ENCODE data around the gene ZBTB38.

The ZBTB38 gene

GRCh38 chr3:141367038-141367730, 1.1 kb upstream of the ZBTB38 start:
- DNase-seq (ENCODE audit: low read depth), result peak; percentile 98

GRCh38 chr3:141368925-141369794, 856 bp downstream of the ZBTB38 start:
- DNase-seq (ENCODE audit: low read depth), result peak; percentile 59

GRCh38 chr3:141370065-141370533, 1.8 kb downstream of the ZBTB38 start:
- peak; percentile 83 for DNase-seq (ENCODE audit: low read depth)

DNA sequence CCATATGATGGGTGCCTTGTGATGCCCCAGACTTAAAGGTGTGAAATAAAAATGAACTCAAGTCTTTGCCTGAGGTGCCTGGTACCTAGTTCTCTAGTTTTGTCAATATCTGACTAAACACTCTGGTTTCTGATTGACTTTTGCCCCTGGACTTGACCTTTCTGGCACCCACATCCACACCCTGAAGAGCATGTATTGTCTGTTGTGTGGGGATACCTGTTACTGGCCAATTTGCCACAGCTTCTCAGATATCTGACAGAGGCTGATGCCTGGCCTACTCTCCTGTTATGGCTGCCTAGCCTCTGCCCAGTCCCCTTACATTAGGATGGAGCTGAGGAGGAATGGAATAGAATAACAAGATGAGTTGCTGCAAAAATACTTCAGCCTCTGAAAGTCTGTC, 3.6 kb downstream of the ZBTB38 start:
- no peak for DNase-seq (ENCODE audit: low read depth)

DNA sequence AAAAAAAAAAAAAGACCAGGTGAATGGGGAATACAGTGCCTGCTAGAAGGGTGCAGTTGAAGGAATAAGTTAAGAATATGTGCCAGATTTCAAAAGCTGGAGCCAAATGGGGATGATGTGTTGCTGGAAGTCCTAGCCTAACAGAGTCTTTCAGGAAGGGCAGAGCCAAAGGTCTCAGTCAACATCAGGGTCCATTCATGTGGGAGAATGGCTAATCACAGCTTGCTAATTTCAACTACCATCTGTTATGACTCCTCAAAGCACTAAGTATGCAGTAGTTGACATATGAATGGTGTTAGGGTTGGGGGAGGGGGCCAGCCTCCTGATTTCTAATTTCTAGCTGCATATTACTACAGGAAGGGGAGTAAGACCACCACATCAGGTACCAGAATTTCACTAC, 4.4 kb downstream of the ZBTB38 start:
- no peak for DNase-seq (ENCODE audit: low read depth)

DNA sequence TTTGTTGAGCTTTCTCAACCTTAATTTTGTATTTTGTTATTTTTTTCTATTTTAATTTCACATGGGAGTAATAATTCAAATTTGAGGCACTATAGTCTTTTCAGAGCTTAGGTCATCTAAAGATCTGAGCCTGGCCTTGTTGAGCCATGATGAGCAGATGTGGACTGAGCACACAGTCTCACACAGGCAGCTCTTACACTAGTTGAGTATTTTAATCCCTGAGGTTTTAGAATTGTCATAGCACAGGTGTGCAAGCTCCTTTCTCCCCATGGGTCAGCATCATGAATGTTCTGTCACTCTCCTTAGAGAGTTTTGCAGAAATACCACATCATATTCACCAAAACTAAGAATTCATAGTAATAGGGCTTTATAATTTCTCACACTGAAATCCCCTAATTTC, 4.9 kb downstream of the ZBTB38 start:
- no peak for DNase-seq (ENCODE audit: low read depth)

DNA sequence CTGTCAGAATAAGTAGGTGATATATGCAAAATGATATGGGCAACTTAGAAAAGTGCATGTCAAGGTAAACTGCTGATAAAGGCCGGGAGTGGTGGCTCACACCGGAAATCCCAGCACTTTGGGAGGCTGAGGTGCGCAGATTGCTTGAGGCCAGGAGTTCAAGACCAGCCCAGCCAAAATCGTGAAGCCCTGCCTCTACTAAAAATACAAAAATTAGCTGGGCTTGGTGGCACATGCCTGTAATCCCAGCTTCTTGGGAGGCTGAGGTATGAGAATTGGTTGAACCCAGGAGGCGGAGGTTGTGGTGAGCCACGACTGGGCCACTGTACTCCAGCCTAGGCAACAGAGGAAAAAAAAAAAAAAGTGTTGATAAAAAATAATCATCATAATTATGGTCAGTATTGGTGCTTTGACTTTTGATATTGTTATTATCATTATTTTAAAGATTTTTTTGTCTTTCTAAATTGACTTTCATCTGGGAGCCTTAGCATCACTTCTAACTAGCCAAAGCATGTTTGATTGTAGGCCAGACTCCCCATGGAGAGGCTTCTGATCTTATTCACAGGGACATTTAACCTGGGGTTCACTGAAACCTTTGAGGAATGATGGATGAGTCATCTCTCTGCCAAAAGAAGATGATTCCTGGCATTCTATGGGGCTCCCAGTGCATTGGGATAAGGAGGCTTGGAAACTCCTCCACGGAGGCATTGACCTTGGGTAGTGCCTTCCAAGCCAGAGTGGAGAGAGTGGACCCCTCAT, 5.6 kb downstream of the ZBTB38 start:
- DNase-seq (ENCODE audit: low read depth), result peak; percentile 60

DNA sequence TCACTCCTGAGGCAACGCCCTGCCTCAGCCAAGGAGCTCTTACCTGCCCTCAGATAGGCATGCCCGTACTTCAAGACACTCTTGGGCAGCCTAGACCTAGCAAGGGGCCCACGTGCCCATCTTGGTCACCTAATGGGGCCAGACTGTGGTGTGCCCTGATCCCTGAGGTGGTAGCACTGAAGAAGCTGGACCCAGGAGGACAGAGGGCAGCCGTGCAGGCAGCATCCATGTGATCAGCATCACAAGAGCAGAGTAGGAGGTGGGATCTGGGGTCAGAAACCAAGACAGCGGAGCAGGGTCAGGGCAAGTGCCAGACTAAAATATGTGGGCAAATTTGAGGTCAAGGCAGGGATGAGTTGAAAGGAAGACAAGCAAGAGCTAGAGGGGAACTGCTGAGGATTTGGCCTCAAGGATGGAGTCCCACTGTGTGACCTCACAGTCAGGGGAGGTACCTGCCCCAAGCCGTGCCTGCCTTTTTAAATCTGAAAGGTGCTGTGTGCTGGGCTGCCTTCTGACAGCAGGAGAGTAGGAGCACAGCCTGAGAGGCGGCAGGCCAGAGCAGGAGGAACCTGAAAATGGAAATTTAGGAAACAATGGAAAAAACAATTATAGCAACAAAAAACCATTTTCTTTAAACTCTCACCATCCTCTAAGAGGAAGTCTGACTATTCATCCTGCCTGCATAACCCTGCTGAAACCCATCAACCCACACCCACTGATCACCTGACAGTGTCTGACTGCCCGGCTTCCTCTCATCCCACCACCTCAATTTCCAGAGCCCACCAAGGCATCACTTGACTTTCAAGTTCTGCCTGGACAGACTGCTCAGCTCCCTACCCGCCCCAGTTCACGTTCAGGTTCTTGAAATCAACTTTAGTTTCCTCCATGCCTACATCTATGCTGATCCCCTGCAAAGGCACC, 7.3 kb downstream of the ZBTB38 start:
- DNase-seq (ENCODE audit: low read depth), result no peak

GRCh38 chr3:141377377-141377776, 9.1 kb downstream of the ZBTB38 start:
- DNase-seq (ENCODE audit: low read depth), result no peak

DNA sequence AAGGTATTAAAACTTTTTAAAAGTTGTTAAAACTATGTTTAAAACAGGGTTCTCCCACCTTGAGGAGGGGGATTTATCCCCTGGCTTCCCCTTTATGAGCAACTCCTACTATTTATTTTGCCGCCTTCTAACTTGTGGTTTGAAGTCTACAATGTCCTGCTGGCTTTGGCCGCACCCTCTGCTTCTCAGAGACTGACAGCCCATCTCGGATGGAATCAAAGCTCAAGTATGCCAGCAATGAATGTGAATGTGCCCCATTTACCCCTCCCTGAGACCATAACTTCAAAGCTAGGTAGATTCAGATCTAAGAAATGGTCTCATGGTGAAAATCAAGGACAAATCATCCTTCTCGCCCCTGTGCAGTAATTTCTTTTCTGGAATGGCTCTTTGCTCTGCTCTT, 10.3 kb downstream of the ZBTB38 start:
- DNase-seq (ENCODE audit: low read depth), result no peak

DNA sequence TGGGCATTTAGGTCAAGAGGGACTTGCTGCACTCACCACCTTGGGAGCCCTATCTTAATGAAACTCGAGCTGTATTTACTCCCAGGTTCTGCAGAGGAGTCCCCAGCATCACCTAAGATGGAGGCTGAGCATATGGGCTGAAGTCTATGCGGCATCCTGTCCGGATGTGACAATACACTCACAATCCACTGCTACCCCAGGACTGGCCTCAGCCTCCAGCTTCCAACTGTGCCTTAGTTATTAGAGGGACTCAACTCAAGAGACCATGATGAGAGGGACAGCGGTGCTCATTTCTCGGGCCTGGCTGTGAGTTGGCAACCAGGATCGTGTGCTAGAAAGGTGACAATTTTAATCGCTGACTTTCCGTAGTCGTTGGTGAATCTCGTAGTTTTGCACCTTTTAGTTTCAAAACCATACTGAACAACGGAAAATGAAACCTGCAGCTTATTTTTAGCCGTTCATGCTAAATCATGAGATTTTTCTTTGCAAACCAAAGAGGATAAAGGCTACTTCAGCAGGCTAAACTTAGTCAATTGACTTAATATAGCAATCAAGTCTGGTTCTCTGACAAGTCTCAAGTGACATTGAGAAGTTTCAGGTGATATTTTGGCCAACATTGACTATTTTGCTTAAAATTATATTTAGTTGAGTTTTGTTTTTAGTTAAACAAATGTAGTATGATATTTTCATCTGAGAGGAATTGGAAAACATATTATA, 11.1 kb downstream of the ZBTB38 start:
- no peak for DNase-seq (ENCODE audit: low read depth)

GRCh38 chr3:141380279-141380678, 12.0 kb downstream of the ZBTB38 start:
- no peak for DNase-seq (ENCODE audit: low read depth)

GRCh38 chr3:141380987-141381386, 12.7 kb downstream of the ZBTB38 start:
- no peak for DNase-seq (ENCODE audit: low read depth)

- DNase-seq (ENCODE audit: low read depth), result no peak
These were observed 14.3 kb downstream of the ZBTB38 start for GRCh38 chr3:141382571-141382970.

- no peak for DNase-seq (ENCODE audit: low read depth)
These were observed 15.3 kb downstream of the ZBTB38 start for GRCh38 chr3:141383555-141384129.

GRCh38 chr3:141384157-141384556, 15.9 kb downstream of the ZBTB38 start:
- no peak for DNase-seq (ENCODE audit: low read depth)

DNA sequence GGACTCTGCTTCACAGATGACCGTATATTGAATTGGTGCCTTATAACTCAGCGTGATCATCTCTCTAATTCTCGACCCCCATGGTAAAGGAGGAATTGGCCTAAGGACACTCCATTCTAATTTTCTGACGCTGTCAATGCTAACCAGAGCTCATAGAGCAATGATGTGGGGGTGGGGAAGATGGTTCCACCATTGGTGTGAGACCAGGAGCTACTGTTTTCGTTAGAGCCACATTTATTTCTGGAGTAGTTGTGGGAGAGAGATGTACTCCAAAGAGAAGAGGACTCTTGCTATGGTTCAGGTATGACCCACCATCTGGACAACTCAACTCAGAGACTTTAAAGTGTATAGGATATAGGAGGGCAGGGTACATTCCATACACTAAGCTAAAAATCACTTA, 16.3 kb downstream of the ZBTB38 start:
- DNase-seq (ENCODE audit: low read depth), result no peak

DNA sequence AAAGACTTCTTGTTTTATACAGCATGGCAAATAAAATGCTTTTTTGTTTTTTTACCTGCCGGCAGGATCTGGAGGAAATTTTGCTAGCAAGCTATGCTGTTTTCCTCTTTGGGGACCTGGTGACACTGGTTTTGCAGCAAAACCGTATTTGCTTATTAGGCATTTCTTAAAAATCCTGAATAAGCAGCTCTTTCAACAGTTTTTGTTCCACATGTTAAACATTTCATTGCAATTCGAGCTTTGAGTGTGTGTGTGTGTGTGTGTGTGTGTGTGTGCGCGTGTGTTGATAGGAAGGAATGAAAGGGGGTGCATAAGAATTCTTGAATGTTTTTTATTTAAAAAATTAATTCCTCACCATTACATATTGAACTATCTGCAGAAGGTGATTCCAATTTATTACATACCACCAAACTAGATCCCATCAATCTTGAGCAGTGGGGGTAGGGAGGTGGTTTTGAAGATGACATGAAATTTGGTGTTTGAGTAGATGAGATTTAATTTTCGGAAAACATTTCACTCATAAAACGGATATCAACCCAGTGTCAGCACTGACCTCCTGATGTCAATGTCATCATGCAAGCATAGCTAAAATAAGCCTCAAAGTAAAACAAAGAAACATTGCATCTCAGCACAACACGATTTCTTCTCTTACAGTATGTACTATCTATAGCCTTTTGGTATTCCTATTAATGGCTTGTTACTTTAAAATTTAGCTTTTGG, 17.3 kb downstream of the ZBTB38 start:
- no peak for DNase-seq (ENCODE audit: low read depth)

DNA sequence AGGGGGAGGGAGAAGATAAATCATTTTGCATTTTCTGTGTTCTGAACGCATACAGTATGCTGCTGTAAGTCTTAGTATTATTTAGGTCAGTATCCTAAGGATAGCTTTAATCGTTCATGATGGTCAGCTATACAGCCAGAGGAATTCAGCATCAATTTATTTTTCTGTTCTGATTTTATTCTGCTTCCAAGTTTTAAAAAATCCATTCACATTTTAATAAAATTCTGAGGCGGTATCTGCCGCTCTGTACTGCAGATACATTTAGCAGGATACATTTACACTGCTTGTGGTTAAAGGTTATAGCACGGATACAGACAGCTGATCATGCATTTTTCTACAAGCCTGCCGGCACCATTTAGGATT, 17.8 kb downstream of the ZBTB38 start:
- no peak for DNase-seq (ENCODE audit: low read depth)

DNA sequence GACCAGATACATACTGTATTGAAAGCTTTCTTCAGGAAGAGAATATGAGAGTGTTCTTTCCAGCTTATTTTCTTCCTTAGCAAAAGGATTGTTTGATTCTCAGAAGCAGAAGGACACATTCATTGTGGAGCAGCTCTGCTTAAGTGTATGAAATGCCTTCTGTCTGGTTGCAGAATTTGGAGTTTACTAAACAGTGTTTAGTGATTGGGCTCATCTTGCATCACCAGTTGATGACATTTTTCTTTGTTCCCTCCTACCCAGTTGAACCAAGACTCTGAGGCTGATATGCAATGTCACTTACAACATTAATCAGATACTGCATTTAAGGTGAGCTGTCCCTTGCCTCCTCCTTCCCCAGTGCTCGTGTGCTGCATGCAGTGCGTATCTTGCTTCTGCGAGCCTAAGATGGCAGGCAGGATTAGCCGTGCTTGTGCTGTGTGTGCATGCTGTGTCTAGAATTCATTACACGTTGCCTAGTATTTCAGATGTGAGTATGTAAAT, 18.4 kb downstream of the ZBTB38 start:
- DNase-seq (ENCODE audit: low read depth), result no peak
